Osteocyte (in vitro differentiated cells): ENCODE results near the gene TMED4. TPM values are rescaled to one million over a fixed set of nuclear protein-coding genes. Genes with fewer than 3 reads are reported as not detected.

ENCODE experiments used
- DNase-seq: peaks from one replicate; pipeline ENCODE4 v3.0.0; 2021; ENCODE audit warnings: mixed read lengths; ENCODE audit not compliant: unreplicated experiment; ENCODE audit errors: extremely low spot score
- H3K27ac Mint-ChIP-seq: one replicate; pipeline ENCODE4 v1.8.0; 2021; ENCODE audit warnings: mild to moderate bottlenecking, mixed read lengths; ENCODE audit not compliant: unreplicated experiment
- H3K27me3 Mint-ChIP-seq: one replicate; pipeline ENCODE4 v1.8.0; 2021; ENCODE audit warnings: mixed read lengths; ENCODE audit not compliant: unreplicated experiment
- H3K36me3 Mint-ChIP-seq: one replicate; pipeline ENCODE4 v1.8.0; 2021; ENCODE audit warnings: mixed read lengths; ENCODE audit not compliant: unreplicated experiment
- H3K4me1 Mint-ChIP-seq: one replicate; pipeline ENCODE4 v1.8.0; 2021; ENCODE audit warnings: mixed read lengths; ENCODE audit not compliant: unreplicated experiment
- H3K4me3 Mint-ChIP-seq: one replicate; pipeline ENCODE4 v1.8.0; 2021; ENCODE audit warnings: mild to moderate bottlenecking, moderate library complexity, mixed read lengths; ENCODE audit not compliant: unreplicated experiment
- H3K9me3 Mint-ChIP-seq: one replicate; pipeline ENCODE4 v1.8.0; 2021; ENCODE audit warnings: mixed read lengths; ENCODE audit not compliant: unreplicated experiment
- total RNA-seq: library from RNA; stranded (reverse); gene quantifications from 2 replicates; pipeline ENCODE4 v1.2.1, GENCODE V29; 2021
- TF ChIP-seq, protein P1 (sequence below): fragments of 200-600 bp; sonication (generic); IDR thresholded peaks from 2 replicates; pipeline ENCODE4 v1.5.0; 2021; ENCODE audit warnings: antibody characterized with exemption, mild to moderate bottlenecking, moderate library complexity

Gene TMED4
- total RNA-seq, 1 donor from 2014 or later = 89.6 TPM

- Mint-ChIP-seq H3K36me3 (peaks cover 7% of the 10 kb centered on the region), H3K9me3 (no peaks in the 10 kb centered on the region), H3K4me3 (no peak overlapping the region), H3K27ac (no peak overlapping the region), H3K27me3 (no peaks in the 10 kb centered on the region), H3K4me1 (peaks cover 32% of the 10 kb centered on the region)
- TF ChIP-seq, protein P1, sequence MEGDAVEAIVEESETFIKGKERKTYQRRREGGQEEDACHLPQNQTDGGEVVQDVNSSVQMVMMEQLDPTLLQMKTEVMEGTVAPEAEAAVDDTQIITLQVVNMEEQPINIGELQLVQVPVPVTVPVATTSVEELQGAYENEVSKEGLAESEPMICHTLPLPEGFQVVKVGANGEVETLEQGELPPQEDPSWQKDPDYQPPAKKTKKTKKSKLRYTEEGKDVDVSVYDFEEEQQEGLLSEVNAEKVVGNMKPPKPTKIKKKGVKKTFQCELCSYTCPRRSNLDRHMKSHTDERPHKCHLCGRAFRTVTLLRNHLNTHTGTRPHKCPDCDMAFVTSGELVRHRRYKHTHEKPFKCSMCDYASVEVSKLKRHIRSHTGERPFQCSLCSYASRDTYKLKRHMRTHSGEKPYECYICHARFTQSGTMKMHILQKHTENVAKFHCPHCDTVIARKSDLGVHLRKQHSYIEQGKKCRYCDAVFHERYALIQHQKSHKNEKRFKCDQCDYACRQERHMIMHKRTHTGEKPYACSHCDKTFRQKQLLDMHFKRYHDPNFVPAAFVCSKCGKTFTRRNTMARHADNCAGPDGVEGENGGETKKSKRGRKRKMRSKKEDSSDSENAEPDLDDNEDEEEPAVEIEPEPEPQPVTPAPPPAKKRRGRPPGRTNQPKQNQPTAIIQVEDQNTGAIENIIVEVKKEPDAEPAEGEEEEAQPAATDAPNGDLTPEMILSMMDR = no peak
- no peak for DNase-seq
Measured at GRCh38 chr7:44626620-44627019, 44.6 kb upstream of the TMED4 start.

DNA sequence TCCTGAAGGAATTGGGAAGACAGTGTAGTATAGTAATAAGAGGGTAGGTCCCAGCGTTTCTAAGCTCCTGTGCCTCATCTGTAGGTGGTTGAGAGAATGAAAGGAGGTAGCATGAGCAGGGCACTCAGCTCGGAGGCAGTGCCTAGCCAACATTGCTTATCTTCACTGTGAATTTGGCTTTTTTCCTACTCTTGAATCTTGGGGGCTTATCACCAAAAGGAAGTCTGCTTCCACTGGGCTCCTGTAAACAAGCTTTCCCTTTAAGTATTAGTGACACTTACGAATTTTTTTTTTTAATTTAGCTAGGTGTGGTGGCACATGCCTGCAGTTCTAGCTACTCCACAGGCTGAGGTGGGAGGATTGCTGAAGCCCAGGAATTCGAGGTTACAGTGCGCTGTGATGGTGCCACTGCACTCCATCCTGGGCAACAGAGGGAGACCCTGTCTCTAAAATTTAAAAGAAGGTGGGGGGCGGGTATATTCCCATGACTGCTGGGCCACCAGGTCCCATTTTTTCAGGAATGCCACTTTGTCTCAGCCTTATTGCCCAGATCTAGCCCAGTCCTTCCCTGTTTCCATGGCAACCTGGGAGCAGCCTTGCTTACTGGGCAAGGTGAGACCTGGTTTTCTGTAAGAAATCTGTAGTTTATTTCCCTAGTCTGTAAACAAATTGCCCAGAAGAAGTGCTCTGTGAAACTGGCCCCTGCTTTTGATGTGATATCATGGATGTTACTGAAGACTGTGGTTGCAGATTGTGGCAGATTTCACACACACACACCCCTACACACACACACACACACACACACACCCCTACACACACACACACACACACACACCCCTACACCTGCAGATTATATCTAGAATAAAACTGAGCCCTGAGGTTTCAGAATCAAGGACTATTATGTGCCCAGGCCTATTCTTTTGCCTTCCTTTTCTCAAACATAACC lies 43.8 kb upstream of the TMED4 start:
- no peaks in the 10 kb centered on the region for H3K27me3 Mint-ChIP-seq
- peaks cover 7% of the 10 kb centered on the region for H3K36me3 Mint-ChIP-seq
- no peak overlapping the region for H3K4me3 Mint-ChIP-seq
- H3K27ac Mint-ChIP-seq = no peak overlapping the region
- TF ChIP-seq, protein P1 = no peak
- peaks cover 30% of the 10 kb centered on the region for H3K4me1 Mint-ChIP-seq
- no peak for DNase-seq
- H3K9me3 Mint-ChIP-seq = no peaks in the 10 kb centered on the region

- Mint-ChIP-seq H3K4me3 (no peak overlapping the region), H3K27ac (no peak overlapping the region), H3K9me3 (no peaks in the 10 kb centered on the region), H3K4me1 (peaks cover 24% of the 10 kb centered on the region), H3K27me3 (no peaks in the 10 kb centered on the region), H3K36me3 (peaks cover 6% of the 10 kb centered on the region)
- no peak for DNase-seq
- TF ChIP-seq, protein P1 = no peak
Measured at GRCh38 chr7:44624318-44624717, 42.3 kb upstream of the TMED4 start.

DNA sequence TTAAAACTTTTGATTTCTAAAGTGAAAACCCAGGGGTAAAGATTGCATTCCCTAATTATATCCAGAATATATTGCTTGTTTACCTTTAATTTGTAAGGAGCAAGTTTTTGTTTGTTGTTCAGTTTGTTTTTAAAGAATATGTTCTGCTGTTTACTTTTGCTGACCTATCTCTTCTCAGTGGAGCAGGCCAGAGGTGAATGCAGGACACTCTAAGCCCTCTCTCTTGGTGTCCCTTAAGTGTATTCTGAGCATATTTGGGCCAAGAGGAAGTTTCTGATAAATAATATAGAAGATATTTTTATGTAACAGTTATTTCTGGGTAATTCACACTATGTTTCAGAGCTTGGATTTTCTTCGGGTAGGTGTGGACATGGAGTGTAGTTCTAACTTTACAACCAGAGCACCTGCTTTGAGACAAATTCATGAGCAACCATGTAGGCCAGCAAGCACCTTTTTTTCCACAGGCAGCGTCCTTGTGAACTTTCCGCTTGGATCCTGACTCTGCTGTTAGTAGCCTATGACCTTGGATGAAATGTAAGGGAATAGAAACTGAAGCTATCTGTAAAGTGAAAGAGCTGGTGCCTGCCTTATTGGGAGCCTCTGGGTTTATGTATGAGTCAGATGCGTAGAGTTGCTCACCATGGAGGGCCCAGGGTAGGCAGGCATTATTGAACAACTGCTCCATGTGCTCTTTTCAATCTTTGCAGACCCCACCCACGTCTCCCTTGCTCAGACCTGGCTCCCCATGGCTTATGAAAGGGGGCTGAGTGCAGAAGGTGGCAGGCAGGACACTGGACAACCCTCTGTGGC lies 40.5 kb upstream of the TMED4 start:
- H3K9me3 Mint-ChIP-seq = no peaks in the 10 kb centered on the region
- H3K4me1 Mint-ChIP-seq = peaks cover 33% of the 10 kb centered on the region
- peaks cover 3% of the 10 kb centered on the region for H3K36me3 Mint-ChIP-seq
- H3K27ac Mint-ChIP-seq = peak overlapping the region; percentile 56
- TF ChIP-seq, protein P1 = no peak
- DNase-seq = no peak
- no peaks in the 10 kb centered on the region for H3K27me3 Mint-ChIP-seq
- H3K4me3 Mint-ChIP-seq = no peak overlapping the region

DNA sequence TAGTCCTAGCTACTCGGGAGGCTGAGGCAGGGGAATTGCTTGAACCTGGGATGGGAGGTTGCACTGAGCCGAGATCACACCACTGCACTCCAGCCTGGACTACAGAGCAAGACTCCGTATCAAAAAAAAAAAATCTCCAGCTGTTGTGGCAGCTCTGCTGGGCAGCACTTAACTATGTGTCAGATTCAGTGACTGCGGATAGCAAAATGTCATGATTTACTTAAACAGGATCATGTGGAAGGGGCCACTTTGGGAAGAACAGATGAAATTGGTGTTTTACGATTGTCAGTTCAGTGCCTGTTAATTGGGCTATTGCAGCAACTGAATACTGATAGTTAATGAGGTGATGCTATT lies 39.7 kb upstream of the TMED4 start:
- peaks cover 3% of the 10 kb centered on the region for H3K36me3 Mint-ChIP-seq
- H3K9me3 Mint-ChIP-seq = no peaks in the 10 kb centered on the region
- peak overlapping the region; percentile 65 for H3K27ac Mint-ChIP-seq
- TF ChIP-seq, protein P1 = no peak
- H3K4me3 Mint-ChIP-seq = no peak overlapping the region
- H3K27me3 Mint-ChIP-seq = no peaks in the 10 kb centered on the region
- DNase-seq = no peak
- peaks cover 38% of the 10 kb centered on the region for H3K4me1 Mint-ChIP-seq
